AG04450 (cell line): ENCODE results near the gene KLHL33. TPM values are rescaled to one million over a fixed set of nuclear protein-coding genes. Genes with fewer than 3 reads are reported as not detected.

ENCODE experiments used
- CTCF ChIA-PET: fragments of 300-600, 350-600 bp; formaldehyde crosslinking; extraction: SDS; loops from one replicate; lab custom pipeline; 2022; ENCODE audit warnings: antibody characterized with exemption, inconsistent platforms; lab: Charles Lee
- POLR2A ChIA-PET: fragments of 350-600 bp; formaldehyde crosslinking; extraction: SDS; loops from one replicate; lab custom pipeline; 2021; ENCODE audit warnings: antibody characterized with exemption, inconsistent platforms; lab: Yijun Ruan, JAX
- DNase-seq: peaks from one replicate; pipeline ENCODE4 v3.0.0-alpha.2; 2011; ENCODE audit warnings: low read depth, low spot score
- H3K27ac ChIP-seq: one replicate; pipeline ENCODE4 v1.5.1; 2012; ENCODE audit warnings: low read depth, low read length, control low read depth
- H3K27me3 ChIP-seq: one replicate; pipeline ENCODE4 v1.6.0; 2012; ENCODE audit warnings: low read length; ENCODE audit not compliant: control insufficient read depth, insufficient read depth
- H3K4me3 ChIP-seq: 2 replicates; pipeline ENCODE4 v1.5.1; 2011; ENCODE audit warnings: mild to moderate bottlenecking, low read depth, low read length, control low read depth
- H3K9me3 ChIP-seq: 2 replicates; pipeline ENCODE4 v1.5.1; 2012; ENCODE audit warnings: low read length; ENCODE audit not compliant: control insufficient read depth, insufficient read depth
- polyA plus RNA-seq: library from polyadenylated mRNA; depleted of rRNA; stranded (reverse); fragments of >200 nt; gene quantifications from 2 replicates; pipeline ENCODE4 v1.2.3, GENCODE V29; 2011
- TF ChIP-seq, protein P1 (sequence below): IDR thresholded peaks from 2 replicates; pipeline ENCODE4 v1.5.1; 2011; ENCODE audit warnings: low read depth, low read length, control low read depth, inconsistent platforms

The KLHL33 gene
- polyA plus RNA-seq, 1 experiment, result 0.06 TPM

DNA sequence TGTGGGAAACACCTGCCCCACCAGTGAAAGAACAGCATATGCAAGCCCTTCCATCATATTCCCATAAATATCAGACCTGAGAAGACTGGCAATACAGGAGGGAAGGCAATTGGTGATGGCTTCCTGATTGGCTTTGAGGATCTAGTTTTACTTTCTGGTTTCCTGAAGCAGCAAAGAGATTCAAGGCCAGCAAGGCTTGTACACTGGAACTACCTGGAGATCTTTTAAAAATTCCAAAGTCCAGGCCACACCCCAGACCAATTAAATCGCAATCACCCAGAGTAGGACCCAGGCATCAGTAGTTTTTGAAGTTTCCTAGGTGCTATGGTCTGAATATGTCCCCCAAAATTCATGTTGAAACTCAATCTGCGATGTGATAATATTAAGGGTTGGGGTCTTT is 19.7 kb downstream of the KLHL33 start:
- Histone ChIP-seq H3K9me3 (no peaks in the 10 kb centered on the region; the same call in 1 of the 2 replicates), H3K4me3 (no peak overlapping the region), H3K27ac (no peak overlapping the region), H3K27me3 (no peaks in the 10 kb centered on the region)
- CTCF ChIA-PET, result interaction anchor here (0.7 to 4.4 kb wide), 30 partner anchors 9 to 555 kb away, joined by 3 to 58 read pairs (median 6); partner anchors contain the start of genes APEX1, KLHL33, OSGEP and PARP2
- POLR2A ChIA-PET, result interaction anchor here (0.6 to 1.2 kb wide), 2 partner anchors 39 to 102 kb away, joined by 3 to 10 read pairs; partner anchors contain the start of genes APEX1 and OSGEP
- DNase-seq, result no peak
- TF ChIP-seq, protein P1, sequence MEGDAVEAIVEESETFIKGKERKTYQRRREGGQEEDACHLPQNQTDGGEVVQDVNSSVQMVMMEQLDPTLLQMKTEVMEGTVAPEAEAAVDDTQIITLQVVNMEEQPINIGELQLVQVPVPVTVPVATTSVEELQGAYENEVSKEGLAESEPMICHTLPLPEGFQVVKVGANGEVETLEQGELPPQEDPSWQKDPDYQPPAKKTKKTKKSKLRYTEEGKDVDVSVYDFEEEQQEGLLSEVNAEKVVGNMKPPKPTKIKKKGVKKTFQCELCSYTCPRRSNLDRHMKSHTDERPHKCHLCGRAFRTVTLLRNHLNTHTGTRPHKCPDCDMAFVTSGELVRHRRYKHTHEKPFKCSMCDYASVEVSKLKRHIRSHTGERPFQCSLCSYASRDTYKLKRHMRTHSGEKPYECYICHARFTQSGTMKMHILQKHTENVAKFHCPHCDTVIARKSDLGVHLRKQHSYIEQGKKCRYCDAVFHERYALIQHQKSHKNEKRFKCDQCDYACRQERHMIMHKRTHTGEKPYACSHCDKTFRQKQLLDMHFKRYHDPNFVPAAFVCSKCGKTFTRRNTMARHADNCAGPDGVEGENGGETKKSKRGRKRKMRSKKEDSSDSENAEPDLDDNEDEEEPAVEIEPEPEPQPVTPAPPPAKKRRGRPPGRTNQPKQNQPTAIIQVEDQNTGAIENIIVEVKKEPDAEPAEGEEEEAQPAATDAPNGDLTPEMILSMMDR, result no peak

- Histone ChIP-seq H3K27ac (no peak overlapping the region), H3K27me3 (no peaks in the 10 kb centered on the region), H3K4me3 (no peak overlapping the region), H3K9me3 (no peaks in the 10 kb centered on the region; the same call in 1 of the 2 replicates)
- ChIA-PET CTCF (interaction anchor here (0.6 to 4.4 kb wide), 33 partner anchors 9 to 555 kb away, joined by 3 to 58 read pairs (median 6); partner anchors contain the start of genes APEX1, KLHL33, OSGEP and PARP2), POLR2A (interaction anchor here (0.6 to 1.2 kb wide), 2 partner anchors 39 to 102 kb away, joined by 3 to 10 read pairs; partner anchors contain the start of genes APEX1 and OSGEP)
- TF ChIP-seq, protein P1, result peak; percentile 67
- peak; percentile 23 for DNase-seq
Observed at GRCh38 chr14:20415782-20416206, 20.2 kb downstream of the KLHL33 start.

DNA sequence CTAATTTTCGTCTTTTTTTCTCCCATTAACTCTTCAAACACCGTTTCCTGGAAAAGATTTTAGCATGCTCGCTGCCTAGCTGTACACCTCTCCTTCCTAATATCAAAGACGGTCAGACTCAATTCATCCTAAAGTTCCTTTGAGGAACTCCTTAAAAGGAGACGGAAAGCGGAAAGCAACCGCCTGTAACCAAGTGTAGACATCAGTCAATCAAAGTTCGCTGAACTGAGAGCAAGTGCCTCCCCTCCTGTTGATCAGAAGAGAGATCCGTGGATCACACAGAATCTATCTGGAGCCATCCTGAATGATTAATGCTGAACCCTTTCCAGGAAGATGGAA is 22.3 kb downstream of the KLHL33 start:
- H3K27me3 ChIP-seq, result no peaks in the 10 kb centered on the region
- TF ChIP-seq, protein P1, result no peak
- ChIA-PET CTCF (interaction anchor here (0.6 to 4.4 kb wide), 9 partner anchors 9 to 195 kb away, joined by 3 to 58 read pairs (median 30); partner anchors contain the start of genes APEX1, KLHL33, OSGEP and PARP2), POLR2A (interaction anchor here (1.0 to 2.3 kb wide), 5 partner anchors 21 to 268 kb away, joined by 3 to 19 read pairs (median 5); partner anchors contain the start of genes APEX1, OSGEP, PARP2 and PNP)
- peak overlapping the region; percentile 94 for H3K27ac ChIP-seq
- no peaks in the 10 kb centered on the region; the same call in 1 of the 2 replicates for H3K9me3 ChIP-seq
- no peak for DNase-seq
- H3K4me3 ChIP-seq, result peak overlapping the region; percentile 88

DNA sequence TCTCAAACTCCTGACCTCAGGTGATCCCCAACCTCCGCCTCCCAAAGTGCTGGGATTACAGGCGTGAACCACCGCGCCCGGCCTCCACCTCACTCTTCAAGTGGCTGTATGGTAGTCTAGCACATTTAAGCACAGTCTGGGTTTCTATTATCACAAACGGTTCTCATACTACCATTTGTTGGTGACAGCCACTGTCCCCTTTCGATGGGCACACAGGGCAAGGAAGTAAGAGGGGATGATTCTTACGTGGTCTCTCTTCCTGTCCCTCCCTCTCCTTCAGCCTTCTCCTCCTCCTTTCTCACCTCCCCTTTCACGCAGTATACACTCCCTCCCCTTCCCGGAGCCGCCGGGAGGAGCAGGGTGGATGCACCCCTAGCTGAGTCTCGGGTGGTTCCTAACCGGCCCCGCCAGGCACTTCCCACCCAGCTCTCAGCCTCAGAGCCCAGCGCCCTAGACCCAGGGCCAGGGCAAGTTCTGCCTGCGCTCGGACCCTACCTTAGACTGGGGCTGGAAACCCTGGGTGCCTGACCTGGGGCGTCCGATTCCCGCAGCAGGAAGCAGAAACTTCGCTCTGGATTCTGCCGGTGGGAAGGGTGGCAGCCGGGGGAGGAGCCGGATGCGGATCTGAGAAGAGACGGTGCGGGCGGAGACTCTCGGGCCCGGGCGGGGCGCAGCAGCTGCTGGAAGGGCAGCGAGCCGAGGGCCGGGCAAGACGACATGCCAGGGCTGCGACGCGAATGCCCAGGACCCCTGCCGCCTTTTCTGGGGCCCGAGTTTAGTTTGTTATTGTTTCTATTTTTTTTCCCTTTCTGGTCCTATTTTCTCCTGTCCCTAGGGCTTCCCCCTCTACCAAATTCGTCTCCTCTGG is 22.9 kb downstream of the KLHL33 start, which contains the start of gene TEP1:
TEP1 (minus strand) TSS at position 626 of the 868 bp plus-strand sequence. CDS start 5,062 bp downstream, outside the sequence.
- Histone ChIP-seq H3K4me3 (peak within 1 kb of the TSS; percentile 88), H3K27ac (peak within 1 kb of the TSS; percentile 94), H3K27me3 (no peaks in the 10 kb centered on the region), H3K9me3 (no peaks in the 10 kb centered on the region; the same call in 1 of the 2 replicates)
- TF ChIP-seq, protein P1, result no peak
- peak; percentile 29 for DNase-seq
- CTCF ChIA-PET, result interaction anchor here (2.8 to 4.4 kb wide), 4 partner anchors 12 to 195 kb away, joined by 22 to 58 read pairs (median 41); partner anchors contain the start of gene KLHL33
- POLR2A ChIA-PET, result interaction anchor here (0.6 to 2.3 kb wide), 7 partner anchors 22 to 269 kb away, joined by 3 to 19 read pairs (median 4); partner anchors contain the start of genes APEX1, OSGEP, PARP2 and PNP
